ENCODE measurements around the gene NUDCD3. TPM values are rescaled to one million over a fixed set of nuclear protein-coding genes. Genes with fewer than 3 reads are reported as not detected.

Gene NUDCD3
- total and polyA plus RNA-seq, 2 experiments from 2014 or later, result 35.7 to 42.7 TPM

- no peak for TF ChIP-seq ZNF331 (CRISPR knock-in tag; IDR thresholded peaks at IDR 0.05; ENCODE audit: low read depth)
- TF ChIP-seq ETS1 (IDR thresholded peaks at IDR 0.05), result no peak
- no peak for TF ChIP-seq POLR2AphosphoS5 (IDR thresholded peaks at IDR 0.05; ENCODE audit: low read depth)
- no peak for TF ChIP-seq ZNF462 (CRISPR knock-in tag; IDR thresholded peaks at IDR 0.05)
These were observed 117.7 kb downstream of the NUDCD3 start (continued) for GRCh38 chr7:44372560-44373417.

- Histone ChIP-seq H3F3A (replicated peaks; ENCODE audit: low read depth) (no peaks in the 10 kb centered on the region), H3K36me3 (ENCODE audit: insufficient read depth) (no peaks in the 10 kb centered on the region), H3K79me2 (replicated peaks; ENCODE audit: insufficient read depth) (no peaks in the 10 kb centered on the region), H3K27ac (ENCODE audit: low read depth) (no peak overlapping the region), H3K9me2 (ENCODE audit: insufficient read depth) (no peaks in the 10 kb centered on the region), H3K4me1 (ENCODE audit: insufficient read depth) (no peaks in the 10 kb centered on the region), H3K4me2 (no peak overlapping the region), H2AFZ (no peak overlapping the region), H3K27me3 (ENCODE audit: insufficient read depth) (no peaks in the 10 kb centered on the region), H3K4me3 (no peak overlapping the region), H4K20me1 (replicated peaks; ENCODE audit: insufficient read depth) (no peaks in the 10 kb centered on the region)
- DNase-seq (ENCODE audit: low spot score) (no peak), ATAC-seq (no peak)
- no peak overlapping the region for H3K27ac Mint-ChIP-seq
- no peaks in the 10 kb centered on the region for H3K36me3 Mint-ChIP-seq (ENCODE audit: low read depth)
- H3K27me3 Mint-ChIP-seq (ENCODE audit: insufficient read depth, low read depth, poor library complexity), result peaks cover 1% of the 10 kb centered on the region
- no peaks in the 10 kb centered on the region for H3K4me1 Mint-ChIP-seq
- no peak overlapping the region for H3K4me3 Mint-ChIP-seq
- H3K9me3 Mint-ChIP-seq, result no peaks in the 10 kb centered on the region
- TF ChIP-seq EZH2phosphoT487 (IDR thresholded peaks at IDR 0.05; ENCODE audit: unreplicated experiment) (no peak), NANOG (IDR thresholded peaks at IDR 0.05; ENCODE audit: borderline replicate concordance) (no peak), JUNB (IDR thresholded peaks at IDR 0.05; ENCODE audit: unreplicated experiment) (no peak), ZNF331 (CRISPR knock-in tag; IDR thresholded peaks at IDR 0.05; ENCODE audit: low read depth) (no peak), ZNF114 (CRISPR knock-in tag; IDR thresholded peaks at IDR 0.05) (no peak), ETS1 (IDR thresholded peaks at IDR 0.05) (no peak)
These were observed 121.6 kb downstream of the NUDCD3 start for GRCh38 chr7:44368885-44369284.
